Central memory CD4-positive, alpha-beta T cell (primary cell): ENCODE data around the gene SMARCAL1.
A peak's percentile ranks its signal among the peaks of the same experiment; 100 is the strongest.

Experiments
- DNase-seq: peaks from one replicate; pipeline ENCODE4 v3.0.0; 2022

Gene SMARCAL1

DNA sequence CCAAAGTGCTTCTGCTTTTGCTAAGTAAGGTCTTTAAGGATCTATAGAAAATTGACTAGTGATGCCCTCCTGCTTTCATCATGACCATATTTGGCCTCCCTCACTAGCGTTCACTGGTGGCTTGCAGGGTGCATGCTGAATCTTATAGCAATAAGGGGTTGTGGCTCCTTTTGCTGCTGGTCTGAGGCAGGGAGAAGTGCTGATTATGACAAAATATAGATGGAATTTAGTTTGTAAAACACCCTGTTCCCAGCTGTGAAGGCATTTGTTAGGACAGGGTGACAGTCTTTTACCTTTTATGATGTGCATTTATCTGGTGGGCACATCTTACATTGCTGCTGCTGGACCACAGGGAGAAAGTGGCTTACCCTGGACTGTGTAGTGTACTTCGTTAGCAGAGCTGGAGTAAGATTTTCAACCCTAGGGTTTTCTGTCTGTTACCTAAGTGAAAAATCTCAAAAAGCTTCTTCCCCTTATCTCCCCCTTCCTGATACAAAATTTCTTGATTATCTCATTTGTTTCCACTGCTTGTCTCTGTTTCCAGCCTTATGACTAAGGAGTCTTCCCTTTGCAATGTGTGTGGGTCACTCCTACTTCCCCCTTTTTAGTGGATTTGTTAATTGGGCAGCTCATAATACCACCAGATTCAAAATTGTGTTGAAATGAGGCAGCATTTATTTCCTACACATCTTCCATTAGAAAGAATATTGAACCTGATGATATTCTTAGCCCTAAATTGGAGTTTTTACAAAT lies 65.2 kb downstream of the SMARCAL1 start:
- no peak for DNase-seq

GRCh38 chr2:216478151-216478550 lies 65.9 kb downstream of the SMARCAL1 start:
- no peak for DNase-seq

DNA sequence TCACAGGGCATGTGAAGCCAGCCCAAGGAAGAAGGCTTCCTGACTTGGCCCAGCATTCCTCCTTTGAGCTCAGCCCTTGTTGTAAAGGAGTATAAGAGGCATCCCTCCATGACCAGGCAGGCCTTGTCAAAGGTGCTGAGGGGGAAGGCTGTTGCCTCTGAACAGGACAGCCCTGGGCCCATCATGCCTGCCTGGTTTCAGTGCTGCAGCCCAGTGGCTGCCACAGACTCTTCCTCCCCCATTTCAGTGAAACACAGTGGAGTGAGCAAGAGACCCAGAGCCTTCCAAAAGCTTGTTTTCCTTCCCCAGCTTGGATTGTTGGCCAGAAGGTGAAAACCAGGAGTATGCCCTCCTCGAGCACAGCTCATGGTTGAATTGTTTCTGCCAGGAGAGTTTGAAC lies 66.5 kb downstream of the SMARCAL1 start:
- no peak for DNase-seq

DNA sequence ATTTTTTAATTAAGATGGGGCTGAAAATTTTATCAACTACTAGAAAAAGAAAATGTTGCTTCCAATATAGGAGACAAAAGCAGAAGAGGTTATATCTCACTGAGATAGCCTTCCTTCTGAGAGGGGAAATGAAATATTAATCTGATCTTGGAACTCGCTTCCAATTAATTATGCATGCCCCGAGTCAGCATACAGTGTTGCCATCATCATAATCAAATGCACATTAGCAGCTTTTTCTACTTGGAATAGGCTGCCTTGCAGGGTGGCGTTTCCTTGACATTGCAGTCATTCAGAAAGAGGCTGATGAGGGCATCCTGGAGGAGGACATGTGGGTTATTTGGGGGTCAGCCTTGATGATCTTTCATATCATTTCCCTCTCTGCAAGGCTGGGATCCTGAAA lies 67.9 kb downstream of the SMARCAL1 start:
- no peak for DNase-seq

- DNase-seq: no peak
These were observed 70.4 kb downstream of the SMARCAL1 start for GRCh38 chr2:216482640-216483039.

GRCh38 chr2:216485237-216485636 lies 73.0 kb downstream of the SMARCAL1 start:
- no peak for DNase-seq

DNA sequence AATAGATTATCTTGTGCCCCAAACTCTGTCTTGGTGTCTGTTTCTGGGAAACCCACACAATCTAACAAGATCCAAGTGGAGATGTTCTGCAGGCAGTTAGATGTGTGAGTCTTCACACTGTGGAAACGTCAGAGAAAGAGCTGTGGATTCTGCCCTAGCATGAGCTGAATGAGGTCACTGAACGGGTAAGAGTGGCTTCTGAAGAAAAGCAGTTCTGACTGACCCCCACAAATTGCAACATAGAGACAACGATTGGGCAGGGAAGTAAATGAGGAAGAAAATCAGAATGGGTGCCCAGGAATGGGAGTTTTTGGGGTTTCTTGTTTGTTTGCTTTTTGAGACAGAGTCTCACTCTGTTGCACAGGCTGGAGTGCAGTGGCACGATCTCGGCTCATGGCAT lies 73.5 kb downstream of the SMARCAL1 start:
- DNase-seq: no peak

GRCh38 chr2:216486271-216486670 lies 74.0 kb downstream of the SMARCAL1 start:
- no peak for DNase-seq

DNA sequence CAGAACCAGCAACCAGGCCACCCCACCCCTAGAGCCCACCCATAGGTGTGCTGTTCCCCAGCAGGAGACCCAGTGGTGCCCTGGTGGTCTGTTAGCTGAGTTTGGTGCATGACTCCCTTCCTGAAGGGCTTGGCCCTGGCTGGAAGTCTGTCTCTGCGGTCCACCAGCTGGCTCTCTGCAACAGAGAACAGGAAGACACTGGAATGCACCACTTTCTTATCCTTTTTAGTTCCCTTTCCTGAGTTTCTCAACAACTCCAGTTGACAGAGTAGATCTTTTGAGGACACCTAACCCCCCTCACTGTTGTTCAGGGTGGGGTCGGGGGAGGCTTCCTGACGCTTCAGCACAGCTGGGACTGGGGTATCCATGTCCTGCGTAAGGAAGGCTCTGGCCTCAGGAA lies 74.4 kb downstream of the SMARCAL1 start:
- DNase-seq: no peak

- no peak for DNase-seq
These were observed 77.8 kb downstream of the SMARCAL1 start for GRCh38 chr2:216490061-216490460.

- DNase-seq: no peak
These were observed 79.7 kb downstream of the SMARCAL1 start for GRCh38 chr2:216491793-216492596.

- DNase-seq: no peak
These were observed 80.5 kb downstream of the SMARCAL1 start for GRCh38 chr2:216492597-216493333.

DNA sequence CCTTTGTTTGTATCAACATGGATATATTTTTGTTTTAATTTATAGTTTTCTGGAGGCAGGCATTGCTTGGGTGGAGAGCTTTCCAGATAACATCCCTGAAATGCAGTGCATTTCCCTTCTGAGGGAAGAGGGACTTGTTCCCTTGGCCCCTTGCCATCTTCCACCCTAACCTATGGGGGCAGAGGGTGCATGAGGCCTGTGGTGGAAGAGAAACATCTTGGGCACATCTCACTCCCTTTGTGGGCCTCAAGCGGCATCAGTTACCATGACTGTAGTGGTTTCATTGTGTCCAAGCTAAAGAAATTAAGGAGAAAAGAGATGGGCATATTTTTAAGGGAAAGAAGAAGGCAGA lies 81.0 kb downstream of the SMARCAL1 start:
- DNase-seq: no peak

DNA sequence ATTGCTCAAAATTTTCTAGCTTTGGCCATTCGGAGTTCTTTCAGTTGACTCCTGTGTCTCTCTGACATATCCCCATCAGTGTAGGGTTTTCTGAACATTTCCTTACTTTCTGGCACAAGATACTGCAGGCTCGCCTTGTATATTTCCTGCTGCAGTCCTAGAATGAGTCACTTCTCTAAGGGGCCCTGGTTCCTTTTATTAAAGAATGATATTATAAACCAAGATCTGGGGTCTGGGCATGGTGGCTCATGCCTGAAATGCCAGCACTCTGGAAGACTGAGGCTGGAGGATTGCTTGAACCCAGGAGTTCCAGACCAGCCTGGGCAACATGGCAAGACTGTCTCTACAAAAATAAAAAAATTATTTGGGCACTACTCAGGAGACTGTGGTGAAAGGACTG lies 83.4 kb downstream of the SMARCAL1 start:
- DNase-seq: no peak

DNA sequence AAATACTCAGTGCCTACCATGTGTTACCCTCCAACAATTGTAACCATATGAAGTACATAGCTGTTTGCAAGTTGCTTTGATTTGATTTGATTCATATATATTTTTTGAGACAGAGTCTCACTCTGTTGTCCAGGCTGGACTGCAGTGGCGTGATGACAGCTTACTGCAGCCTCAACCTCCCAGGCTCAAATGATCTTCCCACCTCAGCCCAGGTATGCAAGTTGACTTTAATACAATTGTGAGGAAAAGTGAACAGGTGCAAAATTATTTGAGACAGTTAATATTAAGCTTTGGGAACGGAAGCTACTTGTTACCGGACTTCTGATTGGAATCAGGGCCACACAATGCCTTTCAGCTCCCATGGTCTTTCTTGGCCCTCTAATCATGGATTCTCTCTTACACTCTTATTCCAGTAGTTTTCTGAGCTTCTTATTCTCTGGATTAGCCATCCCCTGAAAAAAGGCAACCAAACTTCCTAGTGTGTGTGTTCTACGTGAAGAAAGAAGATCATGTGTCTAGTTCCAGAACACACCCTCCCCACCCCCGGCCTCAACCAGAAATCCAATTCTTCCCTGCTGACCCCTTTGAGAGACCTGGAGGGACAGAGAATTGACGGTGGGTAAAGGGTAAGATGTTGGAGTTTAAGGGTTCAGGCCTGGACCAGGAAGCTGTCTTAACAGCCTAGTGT lies 85.2 kb downstream of the SMARCAL1 start:
- no peak for DNase-seq

DNA sequence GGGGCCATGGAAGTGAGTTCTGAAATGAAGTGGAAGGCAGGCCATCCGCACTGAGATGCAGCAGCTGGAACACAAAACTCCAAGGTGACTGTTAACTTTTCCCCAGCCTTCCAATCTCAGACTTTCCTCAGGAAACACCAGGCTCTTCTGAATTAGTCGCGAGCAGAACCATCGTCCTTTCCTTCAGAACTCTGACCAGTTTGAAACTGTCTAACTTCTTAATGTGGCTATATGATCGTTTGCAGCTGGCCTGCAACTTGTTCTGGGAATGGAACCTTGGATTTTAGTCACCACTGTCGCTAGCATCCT lies 85.7 kb downstream of the SMARCAL1 start:
- DNase-seq: no peak

- peak; percentile 86 for DNase-seq
These were observed 86.4 kb downstream of the SMARCAL1 start, which contains the start of gene RPL37A for GRCh38 chr2:216498379-216499352. Gene RPL37A, plus strand, starts transcription at chr2:216498844. Its CDS starts 31 bp downstream, at chr2:216498875.

GRCh38 chr2:216499641-216500218 lies 87.4 kb downstream of the SMARCAL1 start:
- DNase-seq: no peak

DNA sequence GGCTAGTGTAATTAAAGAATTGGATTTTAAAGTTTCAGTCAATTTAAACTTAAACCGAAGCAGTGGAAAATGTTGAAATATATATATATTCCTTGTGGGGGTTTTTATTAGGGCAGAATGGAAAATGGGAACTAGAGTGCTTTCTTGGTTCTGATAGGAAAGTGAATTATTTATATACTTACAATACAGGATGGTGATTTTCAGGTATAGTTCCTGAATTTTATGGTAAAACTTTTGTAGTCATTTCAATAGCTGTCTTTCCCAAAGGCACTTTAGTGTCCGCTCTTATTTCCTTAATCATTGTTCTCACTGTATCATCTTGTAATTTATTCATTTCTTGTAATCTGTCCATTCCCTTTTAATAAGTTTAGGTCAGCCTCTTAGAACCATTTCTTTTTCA lies 88.3 kb downstream of the SMARCAL1 start:
- no peak for DNase-seq

- DNase-seq: no peak
These were observed 89.6 kb downstream of the SMARCAL1 start for GRCh38 chr2:216501854-216502253.

GRCh38 chr2:216502381-216503158 lies 90.3 kb downstream of the SMARCAL1 start:
- no peak for DNase-seq
